Lung (tissue), 12 donors: ENCODE measurements around the gene CHAF1A. TPM values are rescaled to one million over a fixed set of nuclear protein-coding genes. Genes with fewer than 3 reads are reported as not detected.

ENCODE experiments used
- ATAC-seq: fragments of 200-7000 bp; cut with Tn5 transposase; one replicate; pipeline ENCODE4 v1.9.1; 2020; ENCODE audit warnings: moderate number of reproducible peaks; ENCODE audit not compliant: insufficient read depth, low FRiP score
- DNase-seq, 3 donors: peaks; one replicate each; pipeline ENCODE4 v3.0.0-alpha.2; 2013 to 2017
- H3K27ac ChIP-seq, 2 donors: one replicate each; pipeline ENCODE4 v1.5.1; 2013; ENCODE audit warnings: mild to moderate bottlenecking in 2 of 2, moderate library complexity in 2 of 2, control low read depth in 1 of 2, inconsistent platforms in 1 of 2, low read depth in 1 of 2, low read length in 1 of 2
- H3K27me3 ChIP-seq, 3 donors: one replicate each; pipeline ENCODE4 v1.5.1; 2013; ENCODE audit warnings: low read length in 2 of 3; ENCODE audit not compliant: control insufficient read depth in 3 of 3, insufficient read depth in 3 of 3
- H3K36me3 ChIP-seq, 4 donors: one replicate each; pipeline ENCODE4 v1.5.1; 2013; ENCODE audit warnings: low read length in 4 of 4, mild to moderate bottlenecking in 1 of 4, moderate library complexity in 1 of 4; ENCODE audit not compliant: control insufficient read depth in 4 of 4, insufficient read depth in 4 of 4
- H3K4me1 ChIP-seq, 5 donors: one replicate each; pipeline ENCODE4 v1.5.1; 2013; ENCODE audit warnings: low read length in 5 of 5, mild to moderate bottlenecking in 2 of 5, moderate library complexity in 1 of 5; ENCODE audit not compliant: control insufficient read depth in 5 of 5, insufficient read depth in 5 of 5
- H3K4me3 ChIP-seq: one replicate; pipeline ENCODE4 v1.5.1; 2013; ENCODE audit warnings: mild to moderate bottlenecking, control low read depth, moderate library complexity
- H3K9ac ChIP-seq, 2 donors: one replicate each; pipeline ENCODE4 v1.5.1; 2013; ENCODE audit warnings: low read length in 2 of 2, control low read depth in 1 of 2; ENCODE audit not compliant: insufficient read depth in 1 of 2
- H3K9me3 ChIP-seq, 4 donors: one replicate each; pipeline ENCODE4 v1.5.1; 2013; ENCODE audit warnings: low read length in 3 of 4, mild to moderate bottlenecking in 1 of 4, moderate library complexity in 1 of 4; ENCODE audit not compliant: control insufficient read depth in 4 of 4, insufficient read depth in 3 of 4
- WGBS, 2 donors: extraction: QIAGEN DNeasy Blood & Tissue Kit; methylation state at CpG; one replicate each; pipeline ENCODE4 v1.1.7; 2013; 5-methylcytosine and 5-hydroxymethylcytosine counted together
- polyA plus RNA-seq, 2 donors: library from polyadenylated mRNA; stranded (reverse); fragments of 200-250 nt; gene quantifications; one replicate each; pipeline ENCODE4 v1.2.1, GENCODE V29; 2013
- total RNA-seq, 2 donors: library from RNA; depleted of rRNA in 1 of 2; stranded (reverse); fragments of >200 nt in 1 of 2; gene quantifications; one replicate each; pipeline ENCODE4 v1.2.1, GENCODE V29; 2014 to 2021
- TF ChIP-seq, protein P1 (sequence below): IDR thresholded peaks from 2 replicates; pipeline ENCODE4 v1.5.1; 2012; ENCODE audit warnings: mild to moderate bottlenecking; ENCODE audit errors: control extremely low read depth, extremely low read depth
- donor health status: control.
- donor health status: control.
- donor health status: Bipolar disorder and iron deficiency.
- donor health status: healthy.
- donor health status: DM: yes; HTN: yes; CAD: no.

Gene CHAF1A
- total and polyA plus RNA-seq, 4 donors: 6.8 to 16.7 (median 8.7) TPM

DNA sequence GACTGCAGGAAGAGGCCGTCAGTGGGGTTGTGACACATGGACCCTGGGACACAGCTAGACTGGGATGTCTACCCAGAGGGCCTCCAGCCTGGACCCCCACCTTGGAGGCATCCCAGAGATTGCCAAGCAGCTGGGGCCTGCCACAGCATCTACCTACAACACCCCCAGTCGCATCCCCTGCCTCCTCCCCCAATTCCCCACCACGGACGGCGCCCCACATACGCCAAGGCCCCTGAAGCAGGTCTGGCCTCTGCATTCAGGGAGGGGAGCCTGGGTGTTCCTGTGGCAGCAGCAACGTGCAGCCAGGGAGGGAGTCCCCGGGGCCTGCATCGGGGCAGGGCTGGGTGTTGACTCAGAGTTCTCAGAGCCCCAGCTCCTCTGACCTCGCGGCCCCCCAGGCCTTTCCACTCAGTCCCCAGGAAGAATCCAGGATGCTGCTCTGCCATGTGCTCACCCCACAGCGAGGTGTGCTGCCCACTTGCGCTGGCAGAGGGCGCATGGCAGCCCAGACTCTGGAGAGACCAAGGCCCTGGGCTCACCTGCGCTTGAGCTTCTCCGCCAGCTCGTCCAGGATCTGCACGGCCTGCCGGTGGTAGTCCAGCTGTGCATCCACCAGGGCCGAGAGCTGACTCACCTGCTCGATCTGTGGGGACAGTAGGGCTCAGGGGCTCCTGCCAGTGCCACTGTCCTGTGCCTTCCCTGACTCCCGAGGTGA is 39.5 kb upstream of the CHAF1A start:
- WGBS, 2 donors: 82 to 88% methylated on average over 22 of the region's 22 CpGs
- ATAC-seq: no peak
- H3K27ac ChIP-seq: no peak overlapping the region
- no peak for DNase-seq
- peaks cover 9 to 75% (median 37%) of the 10 kb centered on the region in 4 donors for H3K36me3 ChIP-seq
- H3K9ac ChIP-seq: no peak overlapping the region
- no peaks in the 10 kb centered on the region for H3K27me3 ChIP-seq
- no peaks in the 10 kb centered on the region for H3K9me3 ChIP-seq
- TF ChIP-seq, protein P1, sequence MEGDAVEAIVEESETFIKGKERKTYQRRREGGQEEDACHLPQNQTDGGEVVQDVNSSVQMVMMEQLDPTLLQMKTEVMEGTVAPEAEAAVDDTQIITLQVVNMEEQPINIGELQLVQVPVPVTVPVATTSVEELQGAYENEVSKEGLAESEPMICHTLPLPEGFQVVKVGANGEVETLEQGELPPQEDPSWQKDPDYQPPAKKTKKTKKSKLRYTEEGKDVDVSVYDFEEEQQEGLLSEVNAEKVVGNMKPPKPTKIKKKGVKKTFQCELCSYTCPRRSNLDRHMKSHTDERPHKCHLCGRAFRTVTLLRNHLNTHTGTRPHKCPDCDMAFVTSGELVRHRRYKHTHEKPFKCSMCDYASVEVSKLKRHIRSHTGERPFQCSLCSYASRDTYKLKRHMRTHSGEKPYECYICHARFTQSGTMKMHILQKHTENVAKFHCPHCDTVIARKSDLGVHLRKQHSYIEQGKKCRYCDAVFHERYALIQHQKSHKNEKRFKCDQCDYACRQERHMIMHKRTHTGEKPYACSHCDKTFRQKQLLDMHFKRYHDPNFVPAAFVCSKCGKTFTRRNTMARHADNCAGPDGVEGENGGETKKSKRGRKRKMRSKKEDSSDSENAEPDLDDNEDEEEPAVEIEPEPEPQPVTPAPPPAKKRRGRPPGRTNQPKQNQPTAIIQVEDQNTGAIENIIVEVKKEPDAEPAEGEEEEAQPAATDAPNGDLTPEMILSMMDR: no peak
- H3K4me1 ChIP-seq: peaks cover under 1 to 38% (median 6%) of the 10 kb centered on the region in 5 donors
- no peak overlapping the region for H3K4me3 ChIP-seq

DNA sequence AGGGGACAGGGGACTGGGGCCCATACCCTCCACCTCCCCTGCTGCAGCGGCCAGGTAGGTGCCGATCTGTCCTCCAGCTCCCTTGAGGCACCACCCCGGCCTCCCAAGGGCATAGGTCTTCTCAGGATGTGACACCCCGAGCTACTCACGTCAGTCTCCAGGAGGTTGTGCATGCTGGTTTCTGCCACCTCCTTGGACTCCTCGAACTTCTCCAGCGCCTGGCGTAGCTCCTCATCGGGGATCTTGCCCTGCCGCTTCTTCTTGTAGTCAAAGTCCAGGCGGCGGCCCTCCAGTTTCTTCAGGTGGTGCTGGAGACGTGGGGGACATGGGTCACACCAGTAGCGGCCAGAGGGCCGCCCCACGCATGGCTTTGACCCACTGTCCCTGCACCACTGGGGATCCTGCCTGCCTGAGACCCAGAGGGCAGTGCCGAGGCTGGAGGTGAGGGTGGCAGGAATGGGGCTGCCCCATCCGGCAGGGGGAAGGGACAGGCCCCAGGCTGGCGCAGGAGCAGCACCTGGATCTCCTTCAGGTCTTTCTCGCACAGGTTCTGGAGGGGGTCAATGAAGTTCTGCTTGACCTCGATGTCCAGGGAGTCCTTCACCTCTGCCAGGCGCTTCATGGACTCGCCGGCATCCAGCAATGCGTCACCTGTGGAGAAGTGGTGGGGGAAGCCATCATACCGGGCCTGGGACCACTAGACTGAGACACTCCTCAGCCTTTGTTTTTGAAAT is 38.7 kb upstream of the CHAF1A start:
- peaks cover 6 to 46% (median 12%) of the 10 kb centered on the region in 5 donors for H3K4me1 ChIP-seq
- H3K4me3 ChIP-seq: no peak overlapping the region
- peaks cover 9 to 74% (median 33%) of the 10 kb centered on the region in 4 donors for H3K36me3 ChIP-seq
- ATAC-seq: no peak
- no peaks in the 10 kb centered on the region for H3K27me3 ChIP-seq
- TF ChIP-seq, protein P1: no peak
- H3K27ac ChIP-seq: no peak overlapping the region
- H3K9me3 ChIP-seq: no peaks in the 10 kb centered on the region
- WGBS, 2 donors: 93 to 94% methylated on average over 25 to 26 of the region's 26 CpGs
- no peak overlapping the region for H3K9ac ChIP-seq
- DNase-seq: no peak

DNA sequence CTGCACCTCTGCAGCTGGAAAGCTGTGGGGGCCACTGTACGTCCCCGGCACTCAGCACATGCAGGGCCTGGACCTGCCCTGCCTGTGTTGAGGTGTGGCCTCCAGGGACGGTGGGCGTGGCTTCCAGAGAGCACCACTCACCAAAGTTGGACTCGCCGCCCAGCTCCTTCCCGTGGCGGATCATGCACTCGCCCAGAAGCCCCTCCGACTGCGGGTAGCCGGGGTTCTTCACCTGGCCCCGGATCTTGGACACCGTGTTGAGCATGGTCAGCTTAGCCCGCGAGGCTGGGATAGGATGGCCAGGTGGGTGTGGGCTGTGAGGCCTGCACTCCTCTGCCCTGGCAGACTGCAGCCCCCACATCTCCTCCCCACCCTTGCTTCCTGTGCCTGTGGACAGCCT is 37.1 kb upstream of the CHAF1A start:
- H3K36me3 ChIP-seq: peaks cover 8 to 59% (median 29%) of the 10 kb centered on the region in 4 donors
- peaks cover 6 to 49% (median 24%) of the 10 kb centered on the region in 5 donors for H3K4me1 ChIP-seq
- H3K4me3 ChIP-seq: no peak overlapping the region
- H3K9ac ChIP-seq: no peak overlapping the region
- no peak overlapping the region for H3K27ac ChIP-seq
- no peak for ATAC-seq
- TF ChIP-seq, protein P1: no peak
- H3K9me3 ChIP-seq: no peaks in the 10 kb centered on the region
- no peak for DNase-seq
- WGBS, 2 donors: 92% methylated on average over 16 of the region's 16 CpGs
- no peaks in the 10 kb centered on the region for H3K27me3 ChIP-seq
